HepG2 (cell line): Measurements from ENCODE around the gene MAFB. TPM values are rescaled to one million over a fixed set of nuclear protein-coding genes. Genes with fewer than 3 reads are reported as not detected.

Experiments
- ATF1 ChIP-seq: IDR thresholded peaks from 2 replicates; pipeline ENCODE4 v1.6.1; 2016; ENCODE audit warnings: mild to moderate bottlenecking, control low read depth
- CCAR2 ChIP-seq: fragments of 200-400 bp; formaldehyde crosslinking; optimal IDR thresholded peaks from 2 replicates; pipeline ENCODE3; 2018; ENCODE audit warnings: low read depth, mild to moderate bottlenecking, low read length, moderate library complexity
- CENPT ChIP-seq: sonication (generic); formaldehyde crosslinking; IDR thresholded peaks from 2 replicates; pipeline ENCODE4 v1.8.0; 2022; ENCODE audit warnings: low read depth, mild to moderate bottlenecking, moderate library complexity, missing genetic modification reagents
- FOSL2 ChIP-seq: sonication (generic); formaldehyde crosslinking; IDR thresholded peaks from 2 replicates; pipeline ENCODE4 v1.4.0; 2020; ENCODE audit warnings: missing genetic modification reagents
- GATAD2A ChIP-seq: IDR thresholded peaks from 2 replicates; pipeline ENCODE4 v1.6.1; 2016
- KDM6A ChIP-seq: IDR thresholded peaks from 2 replicates; pipeline ENCODE4 v1.6.1; 2016; ENCODE audit warnings: low read depth
- MTA1 ChIP-seq: sonication (generic); formaldehyde crosslinking; IDR thresholded peaks from 2 replicates; pipeline ENCODE4 v1.4.0; 2020; ENCODE audit warnings: missing genetic modification reagents, mild to moderate bottlenecking, borderline replicate concordance
- SALL2 ChIP-seq: sonication (generic); formaldehyde crosslinking; IDR thresholded peaks from 2 replicates; pipeline ENCODE4 v1.8.1; 2023; ENCODE audit warnings: mild to moderate bottlenecking, missing genetic modification reagents, inconsistent platforms
- SPEN ChIP-seq: sonication (generic); formaldehyde crosslinking; IDR thresholded peaks from 2 replicates; pipeline ENCODE4 v1.5.1; 2020; ENCODE audit warnings: low read depth, mild to moderate bottlenecking, missing genetic modification reagents
- USF2 ChIP-seq, 2 experiments: sonication (generic) in 1 of 2; formaldehyde crosslinking in 1 of 2; IDR thresholded peaks; 2 replicates each; pipeline versions ENCODE4 v1.5.1 to v1.6.1; 2011 to 2020; ENCODE audit warnings: borderline replicate concordance in 1 of 2, low read depth in 1 of 2, low read length in 1 of 2, mild to moderate bottlenecking in 1 of 2, missing genetic modification reagents in 1 of 2, moderate library complexity in 1 of 2
- ZFP36L2 ChIP-seq: sonication (generic); formaldehyde crosslinking; IDR thresholded peaks from 2 replicates; pipeline ENCODE4 v1.4.0; 2020; ENCODE audit warnings: missing genetic modification reagents
- ZMYM2 ChIP-seq: sonication (generic); formaldehyde crosslinking; IDR thresholded peaks from 2 replicates; pipeline ENCODE4 v1.8.0; 2022; ENCODE audit warnings: mild to moderate bottlenecking, missing genetic modification reagents
- ZNF672 ChIP-seq: sonication (generic); formaldehyde crosslinking; IDR thresholded peaks from 2 replicates; pipeline ENCODE4 v1.8.1; 2022; ENCODE audit warnings: missing genetic modification reagents
- polyA plus RNA-seq, 8 experiments: library from polyadenylated mRNA; depleted of rRNA in 3 of 8; stranded (reverse) in 7 of 8; unstranded in 1 of 8; fragments of >200 nt; fragmentation: Illumina TruSeq in 4 of 8; extraction: Trizol in 4 of 8; gene quantifications; 2 replicates each; pipeline versions ENCODE4 v1.2.1 to v1.2.3, GENCODE V29; 2011 to 2016; ENCODE audit warnings: low read depth in 4 of 8, missing spikeins in 1 of 8, mixed read lengths in 1 of 8; ENCODE audit not compliant: insufficient read depth in 1 of 8
- total RNA-seq, 5 experiments: library from RNA; depleted of rRNA; stranded (reverse); fragments of >200 nt; fragmentation: Illumina TruSeq; extraction: Trizol; gene quantifications; 2 replicates each; pipeline ENCODE4 v1.2.3, GENCODE V29; 2016; ENCODE audit warnings: low read depth in 1 of 5
- TF ChIP-seq, protein P1 (sequence below): sonication (generic); formaldehyde crosslinking; IDR thresholded peaks from 2 replicates; pipeline ENCODE4 v1.8.0; 2022; ENCODE audit warnings: mild to moderate bottlenecking, missing genetic modification reagents
- TF ChIP-seq, protein P2 (sequence below): sonication (generic); formaldehyde crosslinking; IDR thresholded peaks from 2 replicates; pipeline ENCODE4 v1.5.0; 2020; ENCODE audit warnings: mild to moderate bottlenecking, missing genetic modification reagents, borderline replicate concordance
- TF ChIP-seq, protein P3 (sequence below): sonication (generic); formaldehyde crosslinking; conservative IDR thresholded peaks from 2 replicates; pipeline ENCODE4 v1.4.0; 2020; ENCODE audit warnings: mild to moderate bottlenecking, missing genetic modification reagents, moderate library complexity
- TF ChIP-seq, protein P4 (sequence below): sonication (generic); formaldehyde crosslinking; IDR thresholded peaks from 2 replicates; pipeline ENCODE4 v1.5.1; 2020; ENCODE audit warnings: mild to moderate bottlenecking, moderate library complexity, missing genetic modification reagents

MAFB gene
- total and polyA plus RNA-seq, 2 of the 13 experiments (the other 11 are each of a cell fraction or from before 2014, with no cell fraction given): 0.08 to 0.11 TPM

GRCh38 chr20:40706977-40707582 is 18.0 kb upstream of the MAFB start (continued):
- TF ChIP-seq ZFP36L2 (CRISPR knock-in tag): no peak
- TF ChIP-seq CCAR2: peak; percentile 50
- TF ChIP-seq FOSL2 (CRISPR knock-in tag): no peak
- TF ChIP-seq, protein P1, sequence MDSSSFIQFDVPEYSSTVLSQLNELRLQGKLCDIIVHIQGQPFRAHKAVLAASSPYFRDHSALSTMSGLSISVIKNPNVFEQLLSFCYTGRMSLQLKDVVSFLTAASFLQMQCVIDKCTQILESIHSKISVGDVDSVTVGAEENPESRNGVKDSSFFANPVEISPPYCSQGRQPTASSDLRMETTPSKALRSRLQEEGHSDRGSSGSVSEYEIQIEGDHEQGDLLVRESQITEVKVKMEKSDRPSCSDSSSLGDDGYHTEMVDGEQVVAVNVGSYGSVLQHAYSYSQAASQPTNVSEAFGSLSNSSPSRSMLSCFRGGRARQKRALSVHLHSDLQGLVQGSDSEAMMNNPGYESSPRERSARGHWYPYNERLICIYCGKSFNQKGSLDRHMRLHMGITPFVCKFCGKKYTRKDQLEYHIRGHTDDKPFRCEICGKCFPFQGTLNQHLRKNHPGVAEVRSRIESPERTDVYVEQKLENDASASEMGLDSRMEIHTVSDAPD: no peak
- no peak for TF ChIP-seq ATF1 (CRISPR knock-in tag)
- TF ChIP-seq ZNF672 (CRISPR knock-in tag): no peak
- TF ChIP-seq USF2 (IDR thresholded peaks at IDR 0.05; ENCODE audit: low read depth, low read length): no peak
- no peak for TF ChIP-seq USF2 (CRISPR knock-in tag; IDR thresholded peaks at IDR 0.05; ENCODE audit: borderline replicate concordance)
- TF ChIP-seq SALL2 (CRISPR knock-in tag): no peak
- 0 out of 2 replicates have a peak, but pooled peaks have one; percentile 37 for TF ChIP-seq MTA1 (CRISPR knock-in tag)
- TF ChIP-seq, protein P2, sequence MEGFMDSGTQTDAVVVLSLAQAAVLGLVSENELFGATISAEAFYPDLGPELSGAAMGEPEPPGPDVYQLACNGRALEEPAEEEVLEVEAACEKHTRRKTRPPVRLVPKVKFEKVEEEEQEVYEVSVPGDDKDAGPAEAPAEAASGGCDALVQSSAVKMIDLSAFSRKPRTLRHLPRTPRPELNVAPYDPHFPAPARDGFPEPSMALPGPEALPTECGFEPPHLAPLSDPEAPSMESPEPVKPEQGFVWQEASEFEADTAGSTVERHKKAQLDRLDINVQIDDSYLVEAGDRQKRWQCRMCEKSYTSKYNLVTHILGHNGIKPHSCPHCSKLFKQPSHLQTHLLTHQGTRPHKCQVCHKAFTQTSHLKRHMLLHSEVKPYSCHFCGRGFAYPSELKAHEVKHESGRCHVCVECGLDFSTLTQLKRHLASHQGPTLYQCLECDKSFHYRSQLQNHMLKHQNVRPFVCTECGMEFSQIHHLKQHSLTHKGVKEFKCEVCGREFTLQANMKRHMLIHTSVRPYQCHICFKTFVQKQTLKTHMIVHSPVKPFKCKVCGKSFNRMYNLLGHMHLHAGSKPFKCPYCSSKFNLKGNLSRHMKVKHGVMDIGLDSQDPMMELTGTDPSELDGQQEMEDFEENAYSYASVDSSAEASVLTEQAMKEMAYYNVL (CRISPR knock-in tag): peak; percentile 44; the same call in 1 of the 2 replicates
- TF ChIP-seq, protein P3, sequence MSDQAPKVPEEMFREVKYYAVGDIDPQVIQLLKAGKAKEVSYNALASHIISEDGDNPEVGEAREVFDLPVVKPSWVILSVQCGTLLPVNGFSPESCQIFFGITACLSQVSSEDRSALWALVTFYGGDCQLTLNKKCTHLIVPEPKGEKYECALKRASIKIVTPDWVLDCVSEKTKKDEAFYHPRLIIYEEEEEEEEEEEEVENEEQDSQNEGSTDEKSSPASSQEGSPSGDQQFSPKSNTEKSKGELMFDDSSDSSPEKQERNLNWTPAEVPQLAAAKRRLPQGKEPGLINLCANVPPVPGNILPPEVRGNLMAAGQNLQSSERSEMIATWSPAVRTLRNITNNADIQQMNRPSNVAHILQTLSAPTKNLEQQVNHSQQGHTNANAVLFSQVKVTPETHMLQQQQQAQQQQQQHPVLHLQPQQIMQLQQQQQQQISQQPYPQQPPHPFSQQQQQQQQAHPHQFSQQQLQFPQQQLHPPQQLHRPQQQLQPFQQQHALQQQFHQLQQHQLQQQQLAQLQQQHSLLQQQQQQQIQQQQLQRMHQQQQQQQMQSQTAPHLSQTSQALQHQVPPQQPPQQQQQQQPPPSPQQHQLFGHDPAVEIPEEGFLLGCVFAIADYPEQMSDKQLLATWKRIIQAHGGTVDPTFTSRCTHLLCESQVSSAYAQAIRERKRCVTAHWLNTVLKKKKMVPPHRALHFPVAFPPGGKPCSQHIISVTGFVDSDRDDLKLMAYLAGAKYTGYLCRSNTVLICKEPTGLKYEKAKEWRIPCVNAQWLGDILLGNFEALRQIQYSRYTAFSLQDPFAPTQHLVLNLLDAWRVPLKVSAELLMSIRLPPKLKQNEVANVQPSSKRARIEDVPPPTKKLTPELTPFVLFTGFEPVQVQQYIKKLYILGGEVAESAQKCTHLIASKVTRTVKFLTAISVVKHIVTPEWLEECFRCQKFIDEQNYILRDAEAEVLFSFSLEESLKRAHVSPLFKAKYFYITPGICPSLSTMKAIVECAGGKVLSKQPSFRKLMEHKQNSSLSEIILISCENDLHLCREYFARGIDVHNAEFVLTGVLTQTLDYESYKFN (CRISPR knock-in tag): peak; percentile 75
- TF ChIP-seq, protein P4, sequence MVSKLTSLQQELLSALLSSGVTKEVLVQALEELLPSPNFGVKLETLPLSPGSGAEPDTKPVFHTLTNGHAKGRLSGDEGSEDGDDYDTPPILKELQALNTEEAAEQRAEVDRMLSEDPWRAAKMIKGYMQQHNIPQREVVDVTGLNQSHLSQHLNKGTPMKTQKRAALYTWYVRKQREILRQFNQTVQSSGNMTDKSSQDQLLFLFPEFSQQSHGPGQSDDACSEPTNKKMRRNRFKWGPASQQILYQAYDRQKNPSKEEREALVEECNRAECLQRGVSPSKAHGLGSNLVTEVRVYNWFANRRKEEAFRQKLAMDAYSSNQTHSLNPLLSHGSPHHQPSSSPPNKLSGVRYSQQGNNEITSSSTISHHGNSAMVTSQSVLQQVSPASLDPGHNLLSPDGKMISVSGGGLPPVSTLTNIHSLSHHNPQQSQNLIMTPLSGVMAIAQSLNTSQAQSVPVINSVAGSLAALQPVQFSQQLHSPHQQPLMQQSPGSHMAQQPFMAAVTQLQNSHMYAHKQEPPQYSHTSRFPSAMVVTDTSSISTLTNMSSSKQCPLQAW (CRISPR knock-in tag): peak; percentile 97
- peak; percentile 55; the same call in 1 of the 2 replicates for TF ChIP-seq SPEN
- TF ChIP-seq KDM6A (CRISPR knock-in tag): no peak; the same call in 1 of the 2 replicates
- TF ChIP-seq CENPT (CRISPR knock-in tag): no peak
- TF ChIP-seq GATAD2A (CRISPR knock-in tag): peak; percentile 52
- TF ChIP-seq ZMYM2 (CRISPR knock-in tag): no peak
